Stimulated activated memory B cell treated with anti-CD40 and anti-IgM and Interleukin-4, amounts not matched to agents 10 μg/mL and 1 μg/mL and 100 μg/mL, for 72 hours (primary cell): ENCODE measurements around the gene ATRX.
"Not testable (repeated sequence)": the region's sequence is repeated elsewhere in the genome, so short reads cannot be mapped to it uniquely, and the experiment has no call there.

Experiments
- ATAC-seq: fragments of 150-1000 bp; cut with Tn5 transposase; 2 replicates; pipeline ENCODE4 v1.10.0; 2021
- H3K27ac Mint-ChIP-seq: one replicate; pipeline ENCODE4 v1.8.0; 2022; ENCODE audit warnings: mild to moderate bottlenecking, mixed read lengths
- H3K27me3 Mint-ChIP-seq: one replicate; pipeline ENCODE4 v1.8.0; 2022; ENCODE audit warnings: mixed read lengths
- H3K36me3 Mint-ChIP-seq: one replicate; pipeline ENCODE4 v1.8.0; 2022; ENCODE audit warnings: mixed read lengths
- H3K4me1 Mint-ChIP-seq: one replicate; pipeline ENCODE4 v1.8.0; 2022; ENCODE audit warnings: mixed read lengths
- H3K4me3 Mint-ChIP-seq: one replicate; pipeline ENCODE4 v1.8.0; 2022; ENCODE audit warnings: mild to moderate bottlenecking, moderate library complexity, mixed read lengths
- H3K9me3 Mint-ChIP-seq: one replicate; pipeline ENCODE4 v1.8.0; 2022; ENCODE audit warnings: mixed read lengths

The ATRX gene

DNA sequence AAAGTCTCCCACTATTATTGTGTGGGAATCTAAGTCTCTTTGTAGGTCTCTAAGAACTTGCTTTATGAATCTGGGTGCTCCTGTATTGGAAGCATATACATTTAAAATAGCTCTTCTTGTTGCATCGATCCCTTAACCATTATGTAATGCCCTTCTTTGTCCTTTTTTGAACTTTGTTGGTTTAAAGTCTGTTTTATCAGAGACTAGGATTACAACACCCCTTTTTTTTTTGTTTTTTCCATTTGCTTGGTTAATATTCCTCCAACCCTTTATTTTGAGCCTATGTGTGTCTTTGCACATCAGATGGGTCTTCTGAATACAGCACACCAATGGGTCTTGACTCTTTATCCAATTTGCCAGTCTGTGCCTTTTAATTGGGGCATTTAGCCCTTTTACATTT, 32.1 kb downstream of the ATRX start:
- not testable (repeated sequence) for H3K27ac Mint-ChIP-seq, ATAC-seq, H3K9me3 Mint-ChIP-seq, H3K4me3 Mint-ChIP-seq, H3K36me3 Mint-ChIP-seq, H3K4me1 Mint-ChIP-seq, H3K27me3 Mint-ChIP-seq

DNA sequence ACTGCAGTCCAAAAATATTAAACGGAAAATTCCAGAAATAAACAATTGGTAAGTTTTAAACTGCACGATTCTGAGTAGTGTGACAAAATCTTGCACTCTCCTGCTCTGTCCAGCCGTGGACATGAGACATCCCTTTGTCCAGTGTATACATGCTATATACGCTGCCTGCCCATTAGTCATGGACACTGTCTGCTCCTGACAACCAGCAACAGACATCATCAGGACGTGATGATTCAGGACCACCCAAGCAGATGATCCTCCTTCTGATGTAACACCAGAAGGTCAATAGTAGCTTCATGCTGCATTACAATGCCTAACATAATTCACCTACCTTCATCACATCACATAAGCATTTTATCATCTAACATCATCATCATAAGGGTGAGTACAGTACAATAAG, 36.3 kb downstream of the ATRX start:
- Mint-ChIP-seq H3K36me3 (no peaks in the 10 kb centered on the region), H3K27me3 (no peaks in the 10 kb centered on the region), H3K27ac (no peak overlapping the region), H3K4me1 (peaks cover 17% of the 10 kb centered on the region), H3K4me3 (no peak overlapping the region), H3K9me3 (no peaks in the 10 kb centered on the region)
- no peak for ATAC-seq

DNA sequence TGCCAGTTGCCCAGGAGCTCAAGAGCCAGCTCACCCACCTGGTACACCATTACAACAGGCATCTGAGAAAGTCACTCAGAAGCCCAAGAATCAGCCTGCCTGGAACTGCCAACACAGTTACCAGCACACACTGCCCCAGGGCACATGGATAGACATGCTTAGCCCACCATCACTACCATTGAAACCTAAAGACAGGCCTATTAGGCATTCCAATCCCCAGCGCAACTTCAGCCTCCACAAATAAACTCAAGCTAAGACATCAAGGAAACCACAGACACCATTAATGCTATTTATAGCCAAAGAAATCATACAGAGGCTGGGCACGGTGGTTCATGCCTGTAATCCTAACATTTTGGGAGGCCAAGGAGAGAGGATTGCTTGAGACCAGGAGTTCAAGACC, 42.3 kb downstream of the ATRX start:
- H3K36me3 Mint-ChIP-seq, result peaks cover 6% of the 10 kb centered on the region
- no peak overlapping the region for H3K4me3 Mint-ChIP-seq
- H3K27me3 Mint-ChIP-seq, result no peaks in the 10 kb centered on the region
- ATAC-seq, result no peak
- H3K27ac Mint-ChIP-seq, result peak overlapping the region; percentile 63
- peaks cover 49% of the 10 kb centered on the region for H3K4me1 Mint-ChIP-seq
- H3K9me3 Mint-ChIP-seq, result no peaks in the 10 kb centered on the region

DNA sequence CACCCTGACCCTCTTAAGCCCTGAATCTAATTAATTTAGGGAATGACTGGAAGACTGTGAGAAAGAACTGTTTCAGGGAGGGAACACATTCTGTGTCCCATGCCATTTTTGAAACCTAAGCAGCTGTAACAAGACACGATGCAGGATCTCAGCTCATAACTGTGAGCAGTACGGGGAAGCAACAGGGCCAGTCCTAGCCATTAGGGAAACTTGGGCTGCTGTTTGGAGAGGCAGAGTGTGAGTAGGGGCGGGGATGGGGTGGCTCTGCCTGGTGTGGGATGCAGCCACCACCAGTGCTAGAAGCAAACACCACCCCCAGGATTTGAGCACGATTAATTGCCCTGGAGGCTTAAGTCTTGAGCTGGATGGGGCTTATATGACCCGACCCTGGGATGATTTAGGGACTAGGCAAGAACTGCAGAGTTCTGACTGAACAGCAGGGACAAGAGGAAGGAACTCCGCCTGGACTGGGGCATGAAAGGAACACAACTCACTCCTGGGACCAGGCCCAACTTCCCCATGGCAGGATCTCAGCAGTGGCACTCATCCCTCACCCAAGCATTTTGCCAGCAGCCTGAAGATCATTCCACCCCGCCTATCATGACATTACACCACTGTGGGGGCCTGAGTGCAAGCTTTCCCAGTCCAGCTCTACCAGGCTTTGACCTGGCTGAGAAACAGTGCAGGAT, 43.1 kb downstream of the ATRX start:
- H3K36me3 Mint-ChIP-seq, result peaks cover 6% of the 10 kb centered on the region
- peaks cover 49% of the 10 kb centered on the region for H3K4me1 Mint-ChIP-seq
- peak overlapping the region; percentile 63 for H3K27ac Mint-ChIP-seq

GRCh38 chrX:77740376-77740905, 45.6 kb downstream of the ATRX start:
- H3K36me3 Mint-ChIP-seq, result peaks cover 6% of the 10 kb centered on the region
- H3K27ac Mint-ChIP-seq, result peak overlapping the region; percentile 69
- H3K9me3 Mint-ChIP-seq, result no peaks in the 10 kb centered on the region
- no peak overlapping the region for H3K4me3 Mint-ChIP-seq
- no peak for ATAC-seq
- H3K4me1 Mint-ChIP-seq, result peaks cover 38% of the 10 kb centered on the region
- H3K27me3 Mint-ChIP-seq, result no peaks in the 10 kb centered on the region

More for the DNA sequence above, 43.1 kb downstream of the ATRX start:
- Mint-ChIP-seq H3K4me3 (no peak overlapping the region), H3K27me3 (no peaks in the 10 kb centered on the region), H3K9me3 (no peaks in the 10 kb centered on the region)
- no peak for ATAC-seq

DNA sequence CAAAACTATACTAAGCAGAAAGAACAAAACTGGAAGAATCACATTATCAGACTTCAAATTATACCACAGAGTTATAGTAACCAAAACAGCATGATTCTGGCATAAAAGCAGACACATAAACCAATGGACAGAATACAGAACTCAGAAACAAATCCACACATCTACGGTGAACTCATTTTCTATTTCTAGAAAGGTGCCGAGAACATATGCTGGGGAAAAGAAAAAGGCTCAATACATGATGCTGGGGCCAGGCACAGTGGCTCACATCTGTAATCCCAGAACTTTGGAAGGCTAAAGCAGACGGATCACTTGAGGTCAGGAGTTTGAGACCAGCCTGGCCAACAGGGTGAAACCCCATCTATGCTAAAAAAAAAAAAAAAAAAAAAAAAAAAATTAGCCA, 52.7 kb downstream of the ATRX start:
- ATAC-seq, result no peak
- no peak overlapping the region for H3K4me3 Mint-ChIP-seq
- no peaks in the 10 kb centered on the region for H3K27me3 Mint-ChIP-seq
- H3K27ac Mint-ChIP-seq, result no peak overlapping the region
- H3K9me3 Mint-ChIP-seq, result no peaks in the 10 kb centered on the region
- H3K36me3 Mint-ChIP-seq, result no peaks in the 10 kb centered on the region
- peaks cover 36% of the 10 kb centered on the region for H3K4me1 Mint-ChIP-seq

- Mint-ChIP-seq H3K27me3 (no peaks in the 10 kb centered on the region), H3K27ac (no peak overlapping the region), H3K36me3 (no peaks in the 10 kb centered on the region), H3K4me1 (peaks cover 36% of the 10 kb centered on the region), H3K9me3 (no peaks in the 10 kb centered on the region), H3K4me3 (no peak overlapping the region)
- no peak for ATAC-seq
Observed at GRCh38 chrX:77731821-77732419, 54.1 kb downstream of the ATRX start.

GRCh38 chrX:77726095-77726494, 59.9 kb downstream of the ATRX start:
- H3K27me3 Mint-ChIP-seq, H3K9me3 Mint-ChIP-seq, H3K36me3 Mint-ChIP-seq, ATAC-seq, H3K27ac Mint-ChIP-seq, H3K4me3 Mint-ChIP-seq: not testable (repeated sequence)
- peaks cover 21% of the 10 kb centered on the region for H3K4me1 Mint-ChIP-seq

DNA sequence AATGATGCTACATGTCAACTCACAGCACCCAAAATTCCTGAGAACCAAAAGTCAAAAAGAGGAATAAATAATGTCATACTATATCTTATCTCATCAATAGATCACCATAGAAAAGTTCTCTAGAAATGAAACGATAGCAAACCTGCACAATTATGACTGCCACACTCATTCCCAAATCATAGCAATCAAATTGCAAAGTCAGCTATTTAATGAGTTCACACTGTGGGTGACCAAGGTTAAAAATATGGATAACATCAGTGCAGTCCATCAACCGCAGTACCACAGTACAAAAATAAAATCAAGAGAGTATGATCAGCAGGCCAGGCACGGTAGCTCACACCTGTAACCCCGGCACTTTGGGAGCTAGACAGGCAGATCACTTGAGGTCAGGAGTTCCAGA, 62.3 kb downstream of the ATRX start:
- Mint-ChIP-seq H3K27ac (no peak overlapping the region), H3K36me3 (no peaks in the 10 kb centered on the region), H3K9me3 (no peaks in the 10 kb centered on the region), H3K27me3 (no peaks in the 10 kb centered on the region), H3K4me1 (peaks cover 31% of the 10 kb centered on the region), H3K4me3 (no peak overlapping the region)
- no peak for ATAC-seq

GRCh38 chrX:77719388-77719787, 66.6 kb downstream of the ATRX start:
- Mint-ChIP-seq H3K27ac (peak overlapping the region; percentile 52), H3K4me1 (peaks cover 31% of the 10 kb centered on the region), H3K4me3 (no peak overlapping the region)

DNA sequence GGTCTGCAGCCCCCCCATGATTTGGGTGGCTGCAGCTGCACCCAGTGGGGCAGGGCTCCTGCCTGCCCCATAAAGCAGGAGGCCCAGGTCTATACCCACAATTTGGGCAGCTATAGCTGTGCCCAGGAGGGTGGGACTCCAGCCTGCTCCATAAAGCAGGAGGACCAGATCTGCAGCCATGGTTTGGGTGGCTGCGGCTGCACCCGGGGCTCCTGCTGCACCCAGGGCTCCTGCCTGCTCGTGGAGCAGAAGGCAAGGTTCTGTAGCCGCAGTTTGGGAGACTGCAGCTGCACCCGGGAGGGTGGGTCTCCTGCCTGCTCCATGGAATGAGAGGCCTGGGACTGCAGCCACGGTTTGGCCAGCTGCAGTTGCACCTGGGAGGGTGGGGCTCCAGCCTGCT, 81.1 kb downstream of the ATRX start:
- H3K4me1 Mint-ChIP-seq, result peaks cover 11% of the 10 kb centered on the region
- no peak for ATAC-seq
- H3K4me3 Mint-ChIP-seq, result no peak overlapping the region
- H3K36me3 Mint-ChIP-seq, result peaks cover 13% of the 10 kb centered on the region
- no peaks in the 10 kb centered on the region for H3K27me3 Mint-ChIP-seq
- no peak overlapping the region for H3K27ac Mint-ChIP-seq
- H3K9me3 Mint-ChIP-seq, result no peaks in the 10 kb centered on the region

More at GRCh38 chrX:77719388-77719787, 66.6 kb downstream of the ATRX start:
- no peaks in the 10 kb centered on the region for H3K9me3 Mint-ChIP-seq
- H3K36me3 Mint-ChIP-seq, result peaks cover 5% of the 10 kb centered on the region
- ATAC-seq, result no peak
- no peaks in the 10 kb centered on the region for H3K27me3 Mint-ChIP-seq

GRCh38 chrX:77698242-77698641, 87.8 kb downstream of the ATRX start:
- Mint-ChIP-seq H3K27ac (no peak overlapping the region), H3K36me3 (peaks cover 12% of the 10 kb centered on the region), H3K27me3 (no peaks in the 10 kb centered on the region), H3K4me3 (no peak overlapping the region), H3K4me1 (peaks cover 21% of the 10 kb centered on the region), H3K9me3 (no peaks in the 10 kb centered on the region)
- ATAC-seq, result no peak

DNA sequence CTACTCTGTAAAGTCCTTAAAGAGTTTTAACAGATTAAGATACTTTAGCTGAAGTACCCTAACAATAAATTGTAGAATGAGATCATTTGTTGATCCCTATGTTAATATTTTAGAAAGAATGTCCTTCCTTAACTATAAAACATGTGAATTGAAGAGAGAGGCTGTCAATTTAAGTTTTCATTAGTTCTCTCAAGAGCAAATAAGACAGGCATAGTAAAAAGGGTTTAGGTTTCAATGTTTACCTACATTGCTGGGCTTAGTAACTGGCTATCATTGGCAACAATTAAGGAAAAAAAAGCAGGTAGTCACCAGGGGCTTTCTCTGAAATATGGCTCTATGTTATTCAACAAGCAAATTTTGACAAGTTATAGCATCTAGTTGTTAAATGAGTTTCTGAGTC, 91.5 kb downstream of the ATRX start:
- H3K27ac Mint-ChIP-seq, result no peak overlapping the region
- H3K9me3 Mint-ChIP-seq, result no peaks in the 10 kb centered on the region
- no peak for ATAC-seq
- no peaks in the 10 kb centered on the region for H3K27me3 Mint-ChIP-seq
- H3K4me3 Mint-ChIP-seq, result no peak overlapping the region
- peaks cover 7% of the 10 kb centered on the region for H3K4me1 Mint-ChIP-seq
- peaks cover 6% of the 10 kb centered on the region for H3K36me3 Mint-ChIP-seq

DNA sequence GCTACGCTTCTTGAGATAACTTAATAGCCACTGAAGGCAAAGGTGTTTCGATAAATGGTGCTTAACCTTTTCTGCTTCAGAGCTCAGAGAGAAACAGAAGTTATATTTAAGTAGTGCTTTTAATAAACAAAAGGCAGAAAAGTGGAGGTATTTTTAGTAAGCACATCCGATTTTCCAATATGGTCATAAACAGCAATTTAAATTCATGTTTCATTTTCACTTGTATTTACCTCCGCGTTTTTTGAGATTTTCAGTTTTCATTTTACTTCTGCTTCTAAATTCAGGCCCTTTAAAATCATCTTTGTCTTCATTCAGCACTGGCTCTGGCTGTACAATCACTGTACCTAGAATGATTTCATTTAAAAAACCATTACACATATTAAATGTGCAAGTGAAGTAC, 92.4 kb downstream of the ATRX start:
- H3K36me3 Mint-ChIP-seq, result peaks cover 7% of the 10 kb centered on the region
- no peaks in the 10 kb centered on the region for H3K9me3 Mint-ChIP-seq
- peak overlapping the region; percentile 67 for H3K27ac Mint-ChIP-seq
- peaks cover 7% of the 10 kb centered on the region for H3K4me1 Mint-ChIP-seq
- no peak for ATAC-seq
- H3K27me3 Mint-ChIP-seq, result no peaks in the 10 kb centered on the region
- peak overlapping the region; percentile 56 for H3K4me3 Mint-ChIP-seq

DNA sequence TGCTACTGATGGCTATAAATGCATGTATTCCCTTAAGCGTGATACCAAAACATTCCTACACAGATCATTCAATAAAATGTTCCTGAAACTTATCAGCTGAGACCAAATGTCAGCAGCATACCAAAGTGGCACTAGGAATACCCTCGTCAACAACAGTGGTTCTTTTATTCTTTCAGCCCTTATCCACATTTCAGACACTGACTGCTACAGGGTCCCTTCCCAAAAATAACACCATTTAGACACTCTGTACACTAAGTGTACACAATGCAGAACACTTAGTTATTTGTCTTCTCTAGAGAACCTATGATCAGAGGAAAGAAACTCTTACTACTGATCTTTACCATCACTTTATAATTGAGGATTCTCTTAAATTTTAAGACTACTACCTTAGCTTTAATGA, 94.1 kb downstream of the ATRX start:
- H3K4me3 Mint-ChIP-seq, result no peak overlapping the region
- H3K27ac Mint-ChIP-seq, result no peak overlapping the region
- no peak for ATAC-seq
- peaks cover 7% of the 10 kb centered on the region for H3K4me1 Mint-ChIP-seq
- peaks cover 13% of the 10 kb centered on the region for H3K36me3 Mint-ChIP-seq
- H3K27me3 Mint-ChIP-seq, result no peaks in the 10 kb centered on the region
- no peaks in the 10 kb centered on the region for H3K9me3 Mint-ChIP-seq

GRCh38 chrX:77689376-77689775, 96.6 kb downstream of the ATRX start:
- no peaks in the 10 kb centered on the region for H3K9me3 Mint-ChIP-seq
- H3K4me1 Mint-ChIP-seq, result peaks cover 7% of the 10 kb centered on the region
- no peak overlapping the region for H3K4me3 Mint-ChIP-seq
- no peak for ATAC-seq
- H3K27me3 Mint-ChIP-seq, result no peaks in the 10 kb centered on the region
- H3K27ac Mint-ChIP-seq, result no peak overlapping the region
- peaks cover 28% of the 10 kb centered on the region for H3K36me3 Mint-ChIP-seq
